Measurements from ENCODE around the gene PPP6C.
"Not testable (repeated sequence)": the region's sequence is repeated elsewhere in the genome, so short reads cannot be mapped to it uniquely, and the experiment has no call there.

The PPP6C gene

GRCh38 chr9:125189361-125190289 lies at the start of gene PPP6C:
PPP6C (minus strand) TSS chr9:125189803; CDS start chr9:125189718, 85 bp downstream.
- peak; percentile 90 to 97 for DNase-seq (ENCODE audit: low read depth in 1 of 2, low spot score in 1 of 2)

- DNase-seq (ENCODE audit: low read depth in 1 of 2, low spot score in 1 of 2): no peak
Measured at GRCh38 chr9:125238915-125239446, 49.4 kb upstream of the PPP6C start.

- DNase-seq (ENCODE audit: low read depth in 1 of 2, low spot score in 1 of 2): no peak
Measured at GRCh38 chr9:125238127-125238914, 48.7 kb upstream of the PPP6C start.

GRCh38 chr9:125236520-125237159 lies 47.0 kb upstream of the PPP6C start:
- DNase-seq (ENCODE audit: low read depth in 1 of 2, low spot score in 1 of 2): not testable (repeated sequence)

GRCh38 chr9:125235804-125236519 lies 46.4 kb upstream of the PPP6C start:
- DNase-seq (ENCODE audit: low read depth in 1 of 2, low spot score in 1 of 2): no peak

- DNase-seq (ENCODE audit: low read depth in 1 of 2, low spot score in 1 of 2): not testable (repeated sequence)
Measured at GRCh38 chr9:125234099-125234498, 44.5 kb upstream of the PPP6C start.

GRCh38 chr9:125233678-125234077 lies 44.1 kb upstream of the PPP6C start:
- no peak for DNase-seq (ENCODE audit: low read depth in 1 of 2, low spot score in 1 of 2)

GRCh38 chr9:125227761-125228160 lies 38.2 kb upstream of the PPP6C start:
- DNase-seq (ENCODE audit: low read depth in 1 of 2, low spot score in 1 of 2): no peak

GRCh38 chr9:125224858-125225257 lies 35.3 kb upstream of the PPP6C start:
- not testable (repeated sequence) for DNase-seq (ENCODE audit: low read depth in 1 of 2, low spot score in 1 of 2)

GRCh38 chr9:125218621-125219020 lies 29.0 kb upstream of the PPP6C start:
- DNase-seq (ENCODE audit: low read depth in 1 of 2, low spot score in 1 of 2): no peak

GRCh38 chr9:125214186-125214585 lies 24.6 kb upstream of the PPP6C start:
- DNase-seq (ENCODE audit: low read depth in 1 of 2, low spot score in 1 of 2): no peak

- no peak for DNase-seq (ENCODE audit: low read depth in 1 of 2, low spot score in 1 of 2)
Measured at GRCh38 chr9:125204477-125204876, 14.9 kb upstream of the PPP6C start.

GRCh38 chr9:125202846-125203618 lies 13.4 kb upstream of the PPP6C start:
- no peak for DNase-seq (ENCODE audit: low read depth in 1 of 2, low spot score in 1 of 2)

- peak; percentile 84 for DNase-seq (ENCODE audit: low read depth in 1 of 2, low spot score in 1 of 2)
Measured at GRCh38 chr9:125200216-125201047, 10.8 kb upstream of the PPP6C start, which contains the start of gene RABEPK. RABEPK (plus strand) TSS chr9:125200542; CDS start chr9:125203014, 2,472 bp downstream.

GRCh38 chr9:125195591-125195990 lies 6.0 kb upstream of the PPP6C start:
- DNase-seq (ENCODE audit: low read depth in 1 of 2, low spot score in 1 of 2): not testable (repeated sequence)

- not testable (repeated sequence) for DNase-seq (ENCODE audit: low read depth in 1 of 2, low spot score in 1 of 2)
Measured at GRCh38 chr9:125194466-125194865, 4.9 kb upstream of the PPP6C start.

- peak in 1 of 2 donors; percentile 11 for DNase-seq (ENCODE audit: low read depth in 1 of 2, low spot score in 1 of 2)
Measured at GRCh38 chr9:125190361-125190801, 778 bp upstream of the PPP6C start.

- DNase-seq (ENCODE audit: low read depth in 1 of 2, low spot score in 1 of 2): no peak
Measured at GRCh38 chr9:125189011-125189360, 617 bp downstream of the PPP6C start.

- DNase-seq (ENCODE audit: low read depth in 1 of 2, low spot score in 1 of 2): no peak
Measured at GRCh38 chr9:125183561-125183960, 6.0 kb downstream of the PPP6C start.
